ENCODE measurements around the gene MAN1A1. TPM values are rescaled to one million over a fixed set of nuclear protein-coding genes. Genes with fewer than 3 reads are reported as not detected.

Gene MAN1A1
- total RNA-seq, 4 donors from 2014 or later = 6.3 to 92.3 (median 22.4) TPM

DNA sequence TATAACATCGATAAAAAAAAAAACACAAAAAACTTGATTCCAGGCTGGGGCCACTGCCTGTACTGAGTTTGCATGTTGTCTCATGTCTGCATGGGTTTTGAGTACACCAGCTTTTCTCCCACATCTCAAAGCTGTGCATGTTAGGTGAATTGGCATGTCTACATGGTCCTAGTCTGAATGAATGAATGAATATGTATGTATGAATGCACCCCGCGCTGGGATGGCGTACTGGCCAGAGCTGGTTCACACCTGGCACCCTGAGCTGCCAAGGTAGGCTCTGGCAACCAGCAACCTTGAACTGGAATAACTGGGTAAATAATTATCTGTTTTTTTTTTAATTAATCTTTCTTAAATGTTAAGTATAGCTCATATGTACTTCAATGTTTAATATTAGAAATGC is 131.0 kb downstream of the MAN1A1 start:
- WGBS, 2 donors = 36 to 64% methylated on average over 4 of the region's 4 CpGs
- no peak for DNase-seq
- intact Hi-C loops (cut with DNase I) = no loop called here
- TF ChIP-seq, protein P1, sequence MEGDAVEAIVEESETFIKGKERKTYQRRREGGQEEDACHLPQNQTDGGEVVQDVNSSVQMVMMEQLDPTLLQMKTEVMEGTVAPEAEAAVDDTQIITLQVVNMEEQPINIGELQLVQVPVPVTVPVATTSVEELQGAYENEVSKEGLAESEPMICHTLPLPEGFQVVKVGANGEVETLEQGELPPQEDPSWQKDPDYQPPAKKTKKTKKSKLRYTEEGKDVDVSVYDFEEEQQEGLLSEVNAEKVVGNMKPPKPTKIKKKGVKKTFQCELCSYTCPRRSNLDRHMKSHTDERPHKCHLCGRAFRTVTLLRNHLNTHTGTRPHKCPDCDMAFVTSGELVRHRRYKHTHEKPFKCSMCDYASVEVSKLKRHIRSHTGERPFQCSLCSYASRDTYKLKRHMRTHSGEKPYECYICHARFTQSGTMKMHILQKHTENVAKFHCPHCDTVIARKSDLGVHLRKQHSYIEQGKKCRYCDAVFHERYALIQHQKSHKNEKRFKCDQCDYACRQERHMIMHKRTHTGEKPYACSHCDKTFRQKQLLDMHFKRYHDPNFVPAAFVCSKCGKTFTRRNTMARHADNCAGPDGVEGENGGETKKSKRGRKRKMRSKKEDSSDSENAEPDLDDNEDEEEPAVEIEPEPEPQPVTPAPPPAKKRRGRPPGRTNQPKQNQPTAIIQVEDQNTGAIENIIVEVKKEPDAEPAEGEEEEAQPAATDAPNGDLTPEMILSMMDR (IDR thresholded peaks at IDR 0.05) = no peak
- no peak for TF ChIP-seq POLR2A (IDR thresholded peaks at IDR 0.05)
- Histone ChIP-seq H3K27me3 (no peaks in the 10 kb centered on the region), H3K4me3 (no peak overlapping the region), H3K36me3 (no peaks in the 10 kb centered on the region), H3K27ac (no peak overlapping the region), H3K9me3 (no peaks in the 10 kb centered on the region), H3K4me1 (peaks cover 0 to 27% (median 5%) of the 10 kb centered on the region in 3 donors)

DNA sequence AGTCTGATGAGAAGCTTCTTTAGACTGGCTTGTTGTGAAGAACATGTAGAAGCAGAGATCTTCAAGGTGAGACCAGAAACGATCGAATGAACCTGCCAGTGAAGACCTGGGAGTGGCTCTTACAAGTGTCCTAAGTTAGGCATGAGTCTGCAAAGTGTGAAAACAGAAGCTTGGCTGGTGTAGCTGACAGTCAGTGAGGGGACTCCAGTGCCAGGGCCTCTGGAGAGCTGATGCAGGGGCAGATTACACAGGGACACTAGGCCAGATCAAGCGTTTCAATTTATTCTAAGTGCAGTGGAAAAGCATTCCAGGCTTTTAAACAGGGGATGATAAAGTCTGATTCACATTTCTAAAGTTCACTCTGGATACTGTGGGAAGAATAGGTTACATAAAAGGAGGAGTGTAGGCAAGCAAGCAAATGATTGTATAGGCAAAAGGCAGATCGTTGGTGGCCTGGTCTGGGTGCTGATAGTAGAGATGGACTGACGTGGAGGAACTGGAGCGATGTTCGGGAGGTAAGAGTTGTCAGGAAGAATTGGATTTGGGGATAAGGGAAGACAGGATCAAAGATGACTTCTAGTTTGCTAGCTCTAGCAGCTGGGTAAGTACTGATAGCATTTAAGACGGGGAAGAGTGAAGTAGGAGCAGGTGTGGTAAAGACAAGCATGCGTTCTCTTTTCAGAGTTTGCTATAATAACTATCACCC is 133.5 kb downstream of the MAN1A1 start:
- no peaks in the 10 kb centered on the region for H3K9me3 ChIP-seq
- no peak overlapping the region for H3K27ac ChIP-seq
- DNase-seq = no peak
- TF ChIP-seq, protein P1 (IDR thresholded peaks at IDR 0.05) = no peak
- no peak for TF ChIP-seq POLR2A (IDR thresholded peaks at IDR 0.05)
- intact Hi-C loops (cut with DNase I) = no loop called here
- WGBS, 2 donors = 88 to 90% methylated on average over 9 of the region's 9 CpGs
- H3K4me3 ChIP-seq = no peak overlapping the region
- peaks cover 0 to 27% (median 5%) of the 10 kb centered on the region in 3 donors for H3K4me1 ChIP-seq
- no peaks in the 10 kb centered on the region for H3K36me3 ChIP-seq
- no peaks in the 10 kb centered on the region for H3K27me3 ChIP-seq

DNA sequence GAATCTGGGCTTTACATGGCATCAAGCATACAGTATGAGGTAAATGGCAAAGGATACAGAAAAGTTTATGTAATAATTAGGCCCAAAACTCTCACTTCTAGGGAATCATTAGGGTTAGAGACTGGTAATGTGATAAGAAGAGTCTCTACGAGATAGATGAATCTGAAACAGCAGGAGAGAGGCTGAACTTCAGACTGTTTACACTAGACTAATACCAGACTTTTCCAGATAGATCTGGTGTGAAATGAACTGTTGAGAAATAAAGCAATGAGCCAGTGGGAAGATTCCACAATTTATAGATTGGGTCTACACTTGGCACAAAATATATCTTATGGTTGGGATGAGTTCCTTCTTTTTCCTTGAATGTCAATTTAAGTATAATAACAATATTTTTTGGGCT is 134.3 kb downstream of the MAN1A1 start:
- TF ChIP-seq, protein P1 (IDR thresholded peaks at IDR 0.05) = no peak
- TF ChIP-seq POLR2A (IDR thresholded peaks at IDR 0.05) = no peak
- Histone ChIP-seq H3K27me3 (no peaks in the 10 kb centered on the region), H3K36me3 (no peaks in the 10 kb centered on the region), H3K4me1 (peaks cover 0 to 27% (median 5%) of the 10 kb centered on the region in 3 donors), H3K4me3 (no peak overlapping the region), H3K9me3 (no peaks in the 10 kb centered on the region), H3K27ac (no peak overlapping the region)
- no peak for DNase-seq
- WGBS, 2 donors = 53 to 67% methylated on average over 1 of the region's 1 CpG
- intact Hi-C loops (cut with DNase I) = no loop called here

DNA sequence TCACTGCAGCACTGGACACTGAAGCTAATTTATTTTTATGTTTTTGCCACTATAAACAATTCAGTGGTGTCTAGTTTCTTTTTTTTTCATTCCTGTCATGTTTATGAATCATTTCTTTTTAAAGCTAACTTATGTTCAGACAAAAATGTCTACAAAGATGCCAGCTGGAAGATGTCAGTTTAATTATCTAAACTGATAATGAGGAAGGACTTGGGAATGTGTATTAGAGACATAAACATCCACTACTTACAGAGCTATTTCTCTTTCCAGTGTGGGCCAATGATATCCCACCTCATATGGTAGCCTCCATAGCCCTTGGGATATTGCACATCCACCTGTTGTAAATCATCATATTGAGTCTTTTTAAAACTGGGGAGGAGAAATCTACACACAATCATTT is 139.0 kb downstream of the MAN1A1 start:
- no peak overlapping the region for H3K27ac ChIP-seq
- intact Hi-C loops (cut with DNase I) = no loop called here

More for the DNA sequence above, 139.0 kb downstream of the MAN1A1 start:
- Histone ChIP-seq H3K9me3 (no peaks in the 10 kb centered on the region), H3K36me3 (no peaks in the 10 kb centered on the region), H3K4me3 (no peak overlapping the region), H3K27me3 (no peaks in the 10 kb centered on the region), H3K4me1 (peaks cover 2 to 17% (median 6%) of the 10 kb centered on the region in 3 donors)
- TF ChIP-seq, protein P1 (IDR thresholded peaks at IDR 0.05) = no peak
- TF ChIP-seq POLR2A (IDR thresholded peaks at IDR 0.05) = no peak
- DNase-seq = no peak

Measured in esophagus squamous epithelium (tissue), 5 donors.